ENCODE results near the gene ITGA11.

The ITGA11 gene

GRCh38 chr15:68431792-68432401 is at the start of gene ITGA11:
ITGA11 (minus strand) TSS chr15:68432163; CDS start chr15:68432066, 97 bp downstream.
- DNase-seq, result peak; percentile 3

DNA sequence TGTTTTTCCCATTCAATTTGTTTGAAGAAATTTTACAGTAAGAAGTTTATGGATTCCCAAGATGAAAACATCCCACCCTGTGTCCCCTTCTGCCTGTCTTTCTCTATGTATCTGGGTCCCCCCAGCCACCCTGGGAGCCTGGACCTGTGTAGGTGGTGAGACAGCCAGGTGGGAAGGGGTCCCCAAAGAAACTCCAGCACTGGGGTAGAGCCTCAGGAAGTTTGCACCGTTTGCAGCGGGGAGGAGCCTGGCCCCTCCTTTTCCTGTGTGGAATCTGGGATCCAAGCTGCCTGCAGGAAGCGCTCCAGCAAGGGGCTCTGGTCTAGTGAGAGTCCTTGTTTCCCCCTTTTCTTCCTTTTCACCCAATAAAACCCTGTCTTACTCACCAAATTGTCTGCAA is 49.4 kb upstream of the ITGA11 start:
- DNase-seq, result no peak

- DNase-seq, result no peak
Observed at GRCh38 chr15:68480296-68480695, 48.3 kb upstream of the ITGA11 start.

DNA sequence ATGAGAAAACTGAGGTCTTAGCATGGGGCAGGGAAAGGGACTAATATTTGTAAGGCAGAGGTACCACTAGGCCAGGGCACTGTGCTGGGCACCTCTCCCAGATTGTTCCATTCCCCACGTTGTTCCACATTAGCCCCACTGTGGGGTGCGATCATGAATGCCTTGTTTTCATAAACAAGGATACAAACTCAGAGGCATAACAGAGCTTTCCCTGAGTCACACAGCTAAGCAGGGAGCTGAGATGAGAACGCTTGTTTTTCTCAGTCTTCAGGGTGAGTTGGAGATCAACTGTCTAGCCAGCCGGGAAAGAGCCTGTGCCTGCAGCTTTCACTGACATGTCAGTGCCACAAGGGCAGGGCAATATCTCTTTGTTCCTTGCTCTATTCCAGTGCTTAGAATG is 47.9 kb upstream of the ITGA11 start:
- no peak for DNase-seq

DNA sequence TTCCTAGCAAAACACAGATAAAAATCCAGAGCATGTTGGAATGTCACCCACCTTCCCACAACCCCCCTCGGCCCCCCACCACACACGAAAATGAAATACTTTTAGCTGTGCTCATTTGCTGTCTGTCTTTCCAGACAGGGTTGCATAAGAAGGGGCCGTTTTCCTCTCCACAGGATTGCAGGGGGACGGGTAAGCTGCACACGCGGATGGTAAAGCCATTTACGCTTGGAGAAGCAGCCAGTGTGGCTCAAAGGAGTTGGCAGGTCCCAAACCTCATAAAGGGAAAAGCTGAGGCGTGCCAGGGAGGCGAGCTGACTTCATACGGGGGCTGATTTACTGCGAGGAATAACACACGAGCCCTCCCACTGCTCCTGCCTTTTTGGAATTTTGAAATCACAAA is 47.4 kb upstream of the ITGA11 start:
- no peak for DNase-seq

- DNase-seq, result no peak
Observed at GRCh38 chr15:68478853-68479252, 46.9 kb upstream of the ITGA11 start.

DNA sequence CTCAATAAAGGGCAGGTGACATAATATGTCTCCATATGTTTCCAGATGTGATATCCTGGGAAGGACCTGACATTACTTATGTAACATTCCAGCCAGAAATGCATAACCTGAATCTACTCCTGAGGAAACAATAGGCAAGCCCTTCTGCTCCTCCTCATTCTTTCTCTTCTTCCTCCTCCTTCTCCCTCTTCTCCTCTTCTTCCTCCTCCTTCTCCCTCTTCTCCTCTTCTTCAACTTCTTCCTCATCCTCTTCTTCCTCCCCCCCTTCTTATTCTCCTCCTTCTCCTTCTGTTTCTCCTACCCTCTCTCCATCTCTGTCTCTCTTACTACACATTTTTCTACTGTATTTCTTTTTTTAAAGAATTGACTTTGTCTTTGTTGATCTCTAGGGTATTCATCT is 43.5 kb upstream of the ITGA11 start:
- DNase-seq, result peak; percentile 5

GRCh38 chr15:68471541-68471940 is 39.6 kb upstream of the ITGA11 start:
- no peak for DNase-seq

GRCh38 chr15:68470976-68471375 is 39.0 kb upstream of the ITGA11 start:
- DNase-seq, result no peak

DNA sequence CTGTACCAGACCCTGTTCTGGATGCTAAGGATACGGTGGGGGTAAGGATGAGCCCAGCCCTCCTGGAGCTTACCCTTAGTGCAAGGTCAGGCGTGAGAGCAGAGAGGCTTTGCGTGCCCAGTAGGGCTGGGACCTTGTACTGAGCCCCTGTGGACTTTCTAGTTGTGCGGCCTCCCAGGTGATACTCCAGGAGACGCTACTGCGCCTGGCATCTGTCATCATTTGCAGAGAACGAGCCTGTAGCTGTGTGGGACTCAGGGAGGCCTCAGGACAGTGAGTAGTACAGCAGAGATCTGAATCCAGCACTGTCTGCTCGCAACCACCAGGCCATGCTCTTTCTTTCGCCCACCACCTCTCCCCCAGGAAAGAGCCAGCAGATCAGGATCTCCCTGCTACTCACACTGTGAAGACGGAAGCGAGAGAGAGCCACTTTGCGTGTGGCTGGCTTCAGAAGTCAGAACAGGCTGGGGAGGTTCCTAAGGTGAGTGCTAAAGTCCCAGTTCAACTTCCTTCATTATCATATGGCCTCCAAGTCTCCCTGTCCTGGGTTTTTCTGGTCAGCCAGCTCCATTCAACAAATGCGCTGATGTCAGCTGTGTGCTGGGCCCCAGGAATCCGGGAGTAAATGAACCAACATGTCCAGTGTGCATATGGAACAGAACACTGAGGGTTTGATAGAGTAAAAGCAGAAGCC is 38.2 kb upstream of the ITGA11 start:
- DNase-seq, result no peak

DNA sequence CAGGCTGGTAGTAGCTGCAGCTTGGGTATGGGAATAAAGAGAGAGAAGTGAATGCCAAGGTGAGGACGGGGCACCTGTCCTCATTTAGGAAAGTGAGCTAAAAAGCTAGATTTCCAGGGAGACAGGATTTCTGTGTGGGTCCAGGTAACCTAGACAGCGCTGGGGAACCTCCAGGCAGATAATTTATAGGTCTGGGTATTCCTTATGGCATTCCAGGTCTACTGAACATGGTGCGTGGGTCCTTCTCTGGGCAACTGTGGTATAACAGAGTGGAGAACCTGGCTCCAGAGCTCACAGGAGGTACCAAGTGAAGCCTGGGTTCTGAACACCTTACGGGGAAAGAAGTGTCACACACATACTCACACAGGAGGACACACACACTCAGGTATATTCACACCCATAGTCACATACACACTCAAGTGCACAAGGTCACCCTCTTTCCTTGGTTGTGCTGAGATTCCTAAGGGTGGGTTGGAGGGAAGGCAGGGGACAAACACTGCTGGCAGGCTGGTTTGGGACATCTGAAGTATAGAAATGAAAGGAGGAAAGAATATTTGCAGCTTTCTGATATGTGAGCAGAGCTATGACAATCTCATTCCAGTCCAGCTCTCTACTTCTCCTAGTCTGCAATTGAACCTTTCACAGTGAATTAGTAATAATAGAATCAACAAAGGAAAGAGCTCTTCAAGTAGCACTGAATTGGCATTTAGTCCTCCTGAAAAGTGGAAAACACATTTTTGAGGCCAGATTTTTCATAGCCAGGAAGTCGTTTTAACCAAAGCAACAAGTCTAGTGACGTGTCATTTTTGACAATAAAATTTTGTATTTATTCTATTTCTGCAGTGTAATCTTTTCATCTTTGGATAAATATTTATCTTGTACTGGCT is 37.4 kb upstream of the ITGA11 start:
- DNase-seq, result no peak

GRCh38 chr15:68466876-68467275 is 34.9 kb upstream of the ITGA11 start:
- no peak for DNase-seq

- no peak for DNase-seq
Observed at GRCh38 chr15:68465861-68466560, 34.0 kb upstream of the ITGA11 start.

GRCh38 chr15:68464448-68465090 is 32.6 kb upstream of the ITGA11 start:
- DNase-seq, result no peak

DNA sequence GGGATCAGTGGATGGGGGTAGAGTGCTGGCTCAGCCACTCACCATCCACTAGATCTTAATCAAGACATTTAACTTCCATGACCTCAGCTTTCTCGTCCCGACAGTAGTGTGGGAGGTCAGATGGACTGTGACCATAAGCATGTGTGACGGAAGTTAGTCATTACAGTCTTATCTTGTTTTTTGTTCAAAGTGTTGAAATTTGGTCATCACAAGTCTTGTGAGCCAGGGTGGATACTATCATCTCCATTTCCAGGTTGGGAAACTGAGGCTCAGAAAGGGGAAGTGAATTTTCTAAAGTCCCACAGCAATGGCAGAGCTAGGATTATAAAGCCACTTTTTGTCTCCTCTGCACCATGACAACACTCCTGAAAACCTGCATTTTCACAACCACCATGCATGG is 32.0 kb upstream of the ITGA11 start:
- no peak for DNase-seq

GRCh38 chr15:68463444-68463843 is 31.5 kb upstream of the ITGA11 start:
- no peak for DNase-seq

DNA sequence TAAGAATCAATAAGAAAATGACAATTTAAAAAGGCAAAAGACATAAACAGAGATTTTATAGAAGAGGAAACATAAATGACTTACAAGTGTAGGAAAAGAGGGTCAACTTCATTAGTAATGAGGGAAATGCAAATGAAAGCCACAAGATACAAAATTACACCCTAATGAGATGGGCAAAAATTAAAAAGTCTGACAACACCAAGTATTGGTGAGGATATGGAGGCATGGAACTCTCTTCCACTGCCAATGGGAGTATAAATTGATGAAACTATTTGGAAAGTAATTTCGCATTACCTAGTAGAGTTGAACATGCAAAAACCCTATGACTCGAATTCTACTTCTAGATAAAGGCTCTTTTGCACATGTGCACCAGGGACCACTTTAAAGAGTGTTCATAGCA is 28.2 kb upstream of the ITGA11 start:
- no peak for DNase-seq

DNA sequence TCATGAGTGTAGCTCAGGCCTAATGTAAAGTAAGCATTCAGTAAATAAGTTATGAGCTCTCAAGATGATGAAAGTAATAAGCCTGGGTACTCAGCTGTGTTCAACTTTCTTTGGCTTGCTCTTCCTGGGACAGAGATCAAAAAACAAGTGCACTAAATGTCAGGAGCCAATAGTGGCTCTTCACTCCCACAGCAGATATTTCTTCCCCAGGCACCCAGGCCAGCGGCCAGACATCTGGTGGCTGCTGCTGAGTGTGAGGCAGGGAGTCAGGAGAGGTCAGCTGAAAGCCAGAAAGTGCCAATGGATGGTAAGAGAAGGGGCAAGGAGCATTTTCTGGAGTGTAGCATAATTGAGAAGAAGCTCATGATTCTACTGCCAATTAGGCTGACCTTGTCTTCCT is 18.2 kb upstream of the ITGA11 start:
- no peak for DNase-seq

DNA sequence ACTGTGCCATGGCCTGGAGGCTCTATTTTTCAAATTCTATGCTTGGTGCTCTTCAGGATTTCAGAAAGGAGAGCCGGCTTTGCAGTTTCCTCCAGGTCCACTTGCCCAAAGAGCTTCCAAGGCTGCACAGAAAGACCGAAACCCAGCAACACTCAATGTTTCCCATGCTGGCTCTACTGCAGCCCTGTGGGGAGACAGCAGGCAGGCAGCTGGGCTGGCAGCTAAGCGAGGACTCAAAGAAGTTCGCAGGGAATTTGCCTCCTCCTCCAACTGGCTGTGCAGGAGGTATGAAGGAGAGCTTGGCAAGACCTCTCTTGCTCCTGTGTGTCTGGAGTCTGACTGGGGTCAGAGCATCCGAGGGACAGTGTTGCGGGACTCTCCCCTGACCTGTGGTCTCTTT is 17.4 kb upstream of the ITGA11 start:
- DNase-seq, result no peak

GRCh38 chr15:68447976-68448755 is 16.2 kb upstream of the ITGA11 start:
- DNase-seq, result no peak

DNA sequence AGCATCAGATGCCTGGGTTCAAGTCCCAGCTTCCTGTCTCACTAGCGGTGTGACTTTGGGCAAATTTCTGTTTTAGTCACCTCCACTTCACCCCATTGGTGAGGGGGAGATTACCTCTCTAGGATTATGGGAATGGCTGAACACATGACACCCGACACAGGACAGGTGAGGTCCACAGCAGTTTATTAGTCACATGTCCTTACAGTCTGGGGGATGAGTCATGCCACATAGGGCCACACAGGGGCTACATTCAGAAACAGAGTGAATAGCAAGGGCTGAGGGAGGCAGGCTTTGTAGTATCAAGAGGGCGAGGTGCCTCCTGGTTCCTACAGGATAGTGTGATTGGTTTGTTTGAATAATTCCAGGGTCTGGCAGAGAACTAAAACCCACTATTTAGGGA is 15.2 kb upstream of the ITGA11 start:
- DNase-seq, result no peak

- DNase-seq, result no peak
Observed at GRCh38 chr15:68445351-68445750, 13.4 kb upstream of the ITGA11 start.
